Small intestine (tissue), 7 donors: ENCODE data around the gene EPHA5. TPM values are rescaled to one million over a fixed set of nuclear protein-coding genes. Genes with fewer than 3 reads are reported as not detected.

Experiments used
- DNase-seq, 2 donors: peaks; one replicate each; pipeline versions ENCODE4 v3.0.0 to v3.0.0-alpha.2; 2013
- FAIRE-seq: peaks from 2 replicates; lab custom pipeline; 2012; peaks lifted over from hg19 to GRCh38; lab: Jason Lieb, UNC
- H3K27ac ChIP-seq, 3 donors: one replicate each; pipeline ENCODE4 v1.5.1; 2013; ENCODE audit warnings: low read length in 2 of 3, mild to moderate bottlenecking in 2 of 3, control low read depth in 1 of 3, inconsistent platforms in 1 of 3, low read depth in 1 of 3, moderate library complexity in 1 of 3
- H3K27me3 ChIP-seq, 3 donors: one replicate each; pipeline ENCODE4 v1.6.1; 2013; ENCODE audit warnings: low read length in 3 of 3, inconsistent platforms in 1 of 3; ENCODE audit not compliant: control insufficient read depth in 3 of 3, insufficient read depth in 3 of 3
- H3K36me3 ChIP-seq, 3 donors: one replicate each; pipeline ENCODE4 v1.6.1; 2013; ENCODE audit warnings: low read length in 3 of 3, inconsistent platforms in 1 of 3, low read depth in 1 of 3, mild to moderate bottlenecking in 1 of 3, moderate library complexity in 1 of 3; ENCODE audit not compliant: control insufficient read depth in 3 of 3, insufficient read depth in 2 of 3
- H3K4me1 ChIP-seq, 3 donors: one replicate each; pipeline ENCODE4 v1.6.1; 2013; ENCODE audit warnings: low read length in 2 of 3, inconsistent platforms in 1 of 3, low read depth in 1 of 3, mild to moderate bottlenecking in 1 of 3, moderate library complexity in 1 of 3; ENCODE audit not compliant: control insufficient read depth in 3 of 3, insufficient read depth in 2 of 3
- H3K4me3 ChIP-seq, 3 donors: one replicate each; pipeline ENCODE4 v1.5.1; 2013; ENCODE audit warnings: low read length in 3 of 3, control low read depth in 1 of 3, inconsistent platforms in 1 of 3, low read depth in 1 of 3, mild to moderate bottlenecking in 1 of 3, moderate library complexity in 1 of 3
- H3K9me3 ChIP-seq, 2 donors: one replicate each; pipeline ENCODE4 v1.6.1; 2013; ENCODE audit warnings: low read depth in 1 of 2, low read length in 1 of 2; ENCODE audit not compliant: control insufficient read depth in 2 of 2, insufficient read depth in 1 of 2
- WGBS, 3 donors: extraction: QIAGEN DNeasy Blood & Tissue Kit; methylation state at CpG; one replicate each; pipeline ENCODE4 v1.1.7; 2013; 5-methylcytosine and 5-hydroxymethylcytosine counted together
- polyA plus RNA-seq, 4 donors: library from polyadenylated mRNA; stranded (reverse) in 3 of 4; unstranded in 1 of 4; fragments of 200-250 nt in 3 of 4; fragments of 120-200 nt in 1 of 4; gene quantifications; one replicate each; pipeline versions ENCODE4 v1.2.1 to v1.2.3, GENCODE V29; 2013
- donor health status: healthy with polysubstance abuse.
- donor health status: control.
- donor health status: control.
- donor health status: Bipolar disorder and iron deficiency.
- donor health status: healthy.

EPHA5 gene
- polyA plus RNA-seq, 4 donors: 0.03 to 0.07 TPM; not detected in 2

DNA sequence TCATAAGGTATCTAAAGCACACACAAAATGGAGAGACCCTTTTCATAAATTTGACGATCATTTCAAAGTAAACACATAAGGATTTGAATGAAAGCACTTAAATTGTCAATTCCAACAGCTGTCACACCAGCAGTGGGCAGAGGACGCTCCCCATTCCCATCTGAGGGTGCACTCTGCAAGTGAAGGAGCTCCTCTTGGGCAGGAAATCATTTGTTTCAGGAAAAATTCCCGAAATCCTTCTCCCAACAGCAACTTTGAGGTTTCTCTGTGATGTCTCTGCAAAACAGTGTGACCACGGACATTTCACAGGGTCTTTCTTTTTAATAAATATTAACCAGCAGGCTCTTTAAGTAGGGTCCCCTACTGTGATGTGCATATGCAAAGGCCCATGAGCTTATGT, 111.0 kb downstream of the EPHA5 start:
- Histone ChIP-seq H3K36me3 (no peaks in the 10 kb centered on the region), H3K4me3 (no peak overlapping the region), H3K27me3 (no peaks in the 10 kb centered on the region), H3K9me3 (no peaks in the 10 kb centered on the region), H3K27ac (no peak overlapping the region), H3K4me1 (no peaks in the 10 kb centered on the region)
- 18 to 23% (median 20%) methylated on average over 4 of the region's 4 CpGs for WGBS, 3 donors
- FAIRE-seq (no peak), DNase-seq (no peak)

DNA sequence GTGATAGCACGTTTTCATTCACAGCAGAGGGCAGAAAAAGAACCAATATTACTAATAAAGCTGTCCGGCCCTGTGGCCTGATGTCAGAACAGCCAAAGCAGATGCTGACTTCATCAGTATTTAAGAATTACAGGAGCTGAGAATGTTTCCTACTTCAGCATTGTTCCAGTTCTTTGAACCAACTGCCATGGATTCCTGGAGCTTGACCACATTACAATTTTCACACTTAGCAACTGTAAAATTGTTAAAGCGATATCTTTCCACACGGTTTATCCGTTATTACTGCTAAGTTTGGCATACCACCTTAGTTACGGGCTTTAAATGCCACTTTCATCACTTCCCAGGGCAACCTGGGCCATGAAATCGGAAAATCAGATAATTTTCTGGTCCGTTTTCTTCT, 118.2 kb downstream of the EPHA5 start:
- Histone ChIP-seq H3K9me3 (no peaks in the 10 kb centered on the region), H3K27ac (no peak overlapping the region), H3K36me3 (no peaks in the 10 kb centered on the region), H3K4me3 (no peak overlapping the region), H3K27me3 (no peaks in the 10 kb centered on the region), H3K4me1 (no peaks in the 10 kb centered on the region)
- WGBS, 3 donors: 70 to 79% (median 73%) methylated on average over 8 of the region's 8 CpGs
- FAIRE-seq (no peak), DNase-seq (no peak)

DNA sequence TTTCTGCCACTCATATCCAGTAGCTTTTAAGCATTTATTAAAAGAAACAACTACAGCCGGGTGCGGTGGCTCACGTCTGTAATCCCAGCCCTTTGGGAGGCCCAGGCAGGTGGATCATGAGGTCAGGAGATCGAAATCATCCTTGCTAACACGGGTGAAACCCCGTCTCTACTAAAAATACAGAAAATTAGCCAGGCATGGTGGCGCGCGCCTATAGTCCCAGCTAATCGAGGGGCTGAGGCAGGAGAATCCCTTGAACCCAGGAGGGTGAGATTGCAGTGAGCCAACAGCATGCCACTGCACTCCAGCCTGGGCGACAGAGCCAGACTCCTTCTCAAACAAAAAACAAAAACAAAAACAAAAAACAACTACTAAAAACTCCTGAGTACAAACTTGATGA, 119.8 kb downstream of the EPHA5 start:
- H3K27ac ChIP-seq: no peak overlapping the region
- H3K9me3 ChIP-seq: no peaks in the 10 kb centered on the region
- H3K27me3 ChIP-seq: no peaks in the 10 kb centered on the region
- 78 to 85% (median 85%) methylated on average over 11 of the region's 11 CpGs for WGBS, 3 donors
- FAIRE-seq: no peak
- no peaks in the 10 kb centered on the region for H3K36me3 ChIP-seq
- no peak overlapping the region for H3K4me3 ChIP-seq
- DNase-seq: no peak
- H3K4me1 ChIP-seq: no peaks in the 10 kb centered on the region

DNA sequence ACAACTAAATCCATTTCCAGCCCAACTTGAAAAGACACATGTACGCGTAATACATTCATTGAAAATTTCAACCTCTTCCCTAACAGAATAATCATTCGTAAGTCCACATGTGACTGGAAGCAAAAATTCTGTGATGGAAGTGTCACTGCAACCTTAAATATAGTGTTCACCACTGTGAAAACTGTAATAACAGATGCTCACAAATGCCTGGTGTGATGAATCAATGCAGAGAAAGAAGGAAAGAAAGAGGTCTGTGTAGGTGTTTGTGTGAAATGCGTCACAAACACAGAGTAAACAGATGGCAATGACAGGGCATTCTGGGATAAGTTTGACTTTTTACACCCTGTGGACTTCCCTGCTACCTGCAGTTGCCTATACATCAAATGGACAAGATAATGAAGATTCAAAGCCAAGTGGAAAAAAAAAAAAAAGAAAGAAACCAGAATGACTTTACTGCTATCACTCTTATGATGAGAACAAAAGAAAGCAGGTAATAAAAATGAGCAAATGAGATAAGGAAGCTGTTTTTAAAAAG, 123.3 kb downstream of the EPHA5 start:
- FAIRE-seq: no peak
- 74 to 81% (median 80%) methylated on average over 4 of the region's 4 CpGs for WGBS, 3 donors

DNA sequence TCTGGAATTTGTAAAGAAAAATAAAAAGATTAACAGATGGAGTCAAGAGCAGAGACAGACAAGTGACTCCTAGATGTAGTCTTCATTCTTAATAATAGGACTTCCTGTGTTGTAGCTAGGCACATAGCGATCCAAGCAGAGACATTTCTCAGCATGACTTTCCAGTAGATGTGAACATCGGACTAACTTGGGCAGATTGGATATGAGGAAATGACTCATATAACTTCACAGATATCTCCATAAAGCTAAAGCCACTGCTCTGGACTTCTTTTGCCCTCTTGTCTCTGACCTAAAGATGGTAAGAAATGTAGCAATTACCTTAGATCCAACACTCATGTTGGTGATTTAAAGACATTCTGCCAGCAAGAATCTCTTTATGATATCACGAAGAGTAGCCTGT, 131.7 kb downstream of the EPHA5 start:
- DNase-seq (no peak), FAIRE-seq (no peak)
- 82 to 88% (median 86%) methylated on average over 3 of the region's 3 CpGs for WGBS, 3 donors

More for the DNA sequence above, 123.3 kb downstream of the EPHA5 start:
- Histone ChIP-seq H3K36me3 (no peaks in the 10 kb centered on the region), H3K4me1 (no peaks in the 10 kb centered on the region), H3K27me3 (no peaks in the 10 kb centered on the region), H3K27ac (no peak overlapping the region), H3K9me3 (no peaks in the 10 kb centered on the region), H3K4me3 (no peak overlapping the region)
- no peak for DNase-seq

DNA sequence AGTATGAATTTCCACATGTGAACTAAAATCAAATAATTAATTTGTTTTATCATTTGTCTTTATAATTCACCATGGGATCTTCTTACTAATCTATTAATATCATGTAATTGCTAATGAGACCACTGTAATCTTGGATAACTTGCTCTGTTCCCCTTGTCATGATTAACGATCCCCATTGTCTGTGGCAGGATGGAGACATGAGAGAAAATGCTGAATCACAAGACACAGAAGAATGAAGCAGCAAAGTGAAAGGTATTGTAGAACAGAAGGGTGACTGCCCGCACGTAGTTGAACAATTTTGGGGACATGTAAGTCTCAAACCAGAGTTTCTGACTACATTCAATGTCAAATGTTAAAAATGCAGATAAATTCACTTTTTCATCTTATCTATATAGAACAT, 135.2 kb downstream of the EPHA5 start:
- WGBS, 3 donors: 29 to 33% (median 32%) methylated on average over 3 of the region's 3 CpGs
- H3K27me3 ChIP-seq: no peaks in the 10 kb centered on the region
- DNase-seq (no peak), FAIRE-seq (no peak)
- H3K4me1 ChIP-seq: no peaks in the 10 kb centered on the region
- no peak overlapping the region for H3K27ac ChIP-seq
- no peaks in the 10 kb centered on the region for H3K36me3 ChIP-seq
- no peak overlapping the region for H3K4me3 ChIP-seq
- no peaks in the 10 kb centered on the region for H3K9me3 ChIP-seq

More for the DNA sequence above, 131.7 kb downstream of the EPHA5 start:
- H3K4me3 ChIP-seq: no peak overlapping the region
- H3K27me3 ChIP-seq: no peaks in the 10 kb centered on the region
- H3K27ac ChIP-seq: no peak overlapping the region
- no peaks in the 10 kb centered on the region for H3K36me3 ChIP-seq
- no peaks in the 10 kb centered on the region for H3K4me1 ChIP-seq
- no peaks in the 10 kb centered on the region for H3K9me3 ChIP-seq

DNA sequence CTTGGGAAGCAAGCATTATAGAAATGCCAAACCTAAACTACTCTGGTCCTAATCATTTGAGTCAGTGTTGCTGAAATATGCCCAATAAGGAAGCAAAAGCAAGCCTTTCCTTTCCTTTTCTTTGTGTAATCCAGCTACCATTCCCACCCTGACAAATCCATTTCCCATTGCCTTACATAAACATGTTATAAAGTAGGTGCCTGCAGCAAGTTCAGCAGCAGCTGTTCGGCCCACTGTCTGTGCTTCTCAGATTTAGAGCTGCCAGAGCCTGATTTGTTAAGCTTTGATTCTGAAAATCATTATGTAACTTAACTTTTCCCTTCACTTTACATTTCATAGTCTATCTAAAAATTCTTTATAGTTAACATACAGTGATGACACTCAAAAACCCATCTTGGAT, 148.6 kb downstream of the EPHA5 start:
- Histone ChIP-seq H3K9me3 (peaks cover 0 to 2% of the 10 kb centered on the region in 2 donors), H3K4me3 (no peak overlapping the region), H3K4me1 (no peaks in the 10 kb centered on the region), H3K27me3 (no peaks in the 10 kb centered on the region), H3K27ac (no peak overlapping the region), H3K36me3 (no peaks in the 10 kb centered on the region)
- 42 to 74% (median 69%) methylated on average over 1 of the region's 1 CpG for WGBS, 3 donors
- FAIRE-seq: no peak
- no peak for DNase-seq

DNA sequence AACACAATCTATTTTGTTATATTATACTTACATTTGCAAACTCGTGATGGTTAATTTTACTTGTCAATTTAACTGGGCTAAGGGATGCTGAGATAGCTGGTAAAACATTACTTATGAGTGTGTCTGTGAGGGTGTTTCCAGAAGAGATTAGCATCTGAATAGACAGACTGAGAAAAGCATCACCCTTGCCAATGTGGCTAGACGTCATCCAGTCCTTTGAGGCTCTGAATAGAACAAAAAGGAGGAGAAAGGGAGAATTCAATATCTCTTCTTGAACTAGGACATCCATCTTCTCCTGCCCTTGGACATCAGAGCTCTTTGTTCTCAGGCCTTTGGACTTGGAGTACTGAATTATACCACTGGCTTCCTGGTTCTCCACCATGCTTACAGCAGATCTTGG, 154.6 kb downstream of the EPHA5 start:
- no peak for DNase-seq
- FAIRE-seq: no peak
- no peaks in the 10 kb centered on the region for H3K27me3 ChIP-seq
- no peak overlapping the region for H3K4me3 ChIP-seq
- no peaks in the 10 kb centered on the region for H3K4me1 ChIP-seq
- H3K9me3 ChIP-seq: no peaks in the 10 kb centered on the region
- no peak overlapping the region for H3K27ac ChIP-seq
- 35 to 62% (median 47%) methylated on average over 2 of the region's 2 CpGs for WGBS, 3 donors
- no peaks in the 10 kb centered on the region for H3K36me3 ChIP-seq

DNA sequence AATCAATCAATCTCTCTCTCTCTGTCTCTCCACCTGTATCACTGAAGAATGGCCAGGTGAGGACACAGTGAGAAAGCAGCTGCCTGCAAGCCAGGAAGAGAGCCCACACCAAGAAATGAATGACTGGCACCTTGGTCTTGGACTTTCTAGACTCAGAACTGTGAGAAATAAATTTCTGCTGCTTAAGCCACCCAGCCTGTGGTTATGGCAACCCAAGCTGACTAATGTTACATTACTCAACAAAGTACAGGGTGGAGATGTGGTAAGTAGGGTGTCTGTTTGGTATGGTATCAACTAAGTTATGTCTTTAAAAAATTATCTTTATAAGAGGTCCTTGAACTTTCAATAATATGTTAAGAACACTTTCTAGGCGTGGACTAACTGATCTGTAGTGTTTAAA, 159.3 kb downstream of the EPHA5 start:
- H3K36me3 ChIP-seq: no peaks in the 10 kb centered on the region
- FAIRE-seq (no peak), DNase-seq (no peak)
- H3K4me1 ChIP-seq: no peaks in the 10 kb centered on the region
- H3K9me3 ChIP-seq: no peaks in the 10 kb centered on the region
- WGBS, 3 donors: 26 to 55% (median 41%) methylated on average over 1 of the region's 1 CpG
- no peak overlapping the region for H3K4me3 ChIP-seq
- H3K27ac ChIP-seq: no peak overlapping the region
- no peaks in the 10 kb centered on the region for H3K27me3 ChIP-seq
